Measurements from ENCODE around the gene MBD3L1. TPM values are rescaled to one million over a fixed set of nuclear protein-coding genes. Genes with fewer than 3 reads are reported as not detected.

The MBD3L1 gene
- polyA plus RNA-seq, 1 experiment: not detected

GRCh38 chr19:8815780-8816179, 16.4 kb upstream of the MBD3L1 start:
- ChIA-PET POLR2A (no interaction called here), CTCF (no interaction called here)
- TF ChIP-seq, protein P1, sequence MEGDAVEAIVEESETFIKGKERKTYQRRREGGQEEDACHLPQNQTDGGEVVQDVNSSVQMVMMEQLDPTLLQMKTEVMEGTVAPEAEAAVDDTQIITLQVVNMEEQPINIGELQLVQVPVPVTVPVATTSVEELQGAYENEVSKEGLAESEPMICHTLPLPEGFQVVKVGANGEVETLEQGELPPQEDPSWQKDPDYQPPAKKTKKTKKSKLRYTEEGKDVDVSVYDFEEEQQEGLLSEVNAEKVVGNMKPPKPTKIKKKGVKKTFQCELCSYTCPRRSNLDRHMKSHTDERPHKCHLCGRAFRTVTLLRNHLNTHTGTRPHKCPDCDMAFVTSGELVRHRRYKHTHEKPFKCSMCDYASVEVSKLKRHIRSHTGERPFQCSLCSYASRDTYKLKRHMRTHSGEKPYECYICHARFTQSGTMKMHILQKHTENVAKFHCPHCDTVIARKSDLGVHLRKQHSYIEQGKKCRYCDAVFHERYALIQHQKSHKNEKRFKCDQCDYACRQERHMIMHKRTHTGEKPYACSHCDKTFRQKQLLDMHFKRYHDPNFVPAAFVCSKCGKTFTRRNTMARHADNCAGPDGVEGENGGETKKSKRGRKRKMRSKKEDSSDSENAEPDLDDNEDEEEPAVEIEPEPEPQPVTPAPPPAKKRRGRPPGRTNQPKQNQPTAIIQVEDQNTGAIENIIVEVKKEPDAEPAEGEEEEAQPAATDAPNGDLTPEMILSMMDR (IDR thresholded peaks at IDR 0.05; ENCODE audit: insufficient read depth, low read depth, low read length): no peak
- H3K27me3 ChIP-seq (ENCODE audit: control insufficient read depth, insufficient read depth, low read length): no peaks in the 10 kb centered on the region
- no peak for DNase-seq (ENCODE audit: low read depth)
- no peak overlapping the region for H3K4me3 ChIP-seq (ENCODE audit: low read depth, low read length)
- peaks cover 17% of the 10 kb centered on the region for H3K36me3 ChIP-seq (ENCODE audit: control insufficient read depth, insufficient read depth, low read length)

DNA sequence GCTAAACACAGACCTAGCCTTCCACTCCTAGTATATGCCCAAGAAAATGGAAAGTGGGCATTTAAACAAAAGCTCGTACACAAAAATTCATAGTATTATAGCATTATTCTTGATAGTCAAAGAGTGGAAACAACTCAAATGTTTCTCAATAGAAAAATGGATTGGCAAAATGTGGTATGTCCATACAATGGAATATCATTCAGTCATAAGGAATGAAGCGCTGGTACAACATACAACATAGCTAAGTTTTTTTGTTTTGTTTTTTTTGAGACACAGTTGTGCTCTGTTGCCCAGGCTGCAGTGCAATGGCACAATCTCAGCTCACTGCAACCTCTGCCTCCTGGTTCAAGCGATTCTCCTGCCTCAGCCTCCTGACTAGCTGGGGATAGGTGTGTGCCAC, 11.9 kb upstream of the MBD3L1 start:
- no peaks in the 10 kb centered on the region for H3K27me3 ChIP-seq (ENCODE audit: control insufficient read depth, insufficient read depth, low read length)
- DNase-seq (ENCODE audit: low read depth): no peak
- ChIA-PET POLR2A (no interaction called here), CTCF (no interaction called here)
- peaks cover 27% of the 10 kb centered on the region for H3K36me3 ChIP-seq (ENCODE audit: control insufficient read depth, insufficient read depth, low read length)
- no peak overlapping the region for H3K4me3 ChIP-seq (ENCODE audit: low read depth, low read length)
- TF ChIP-seq, protein P1 (IDR thresholded peaks at IDR 0.05; ENCODE audit: insufficient read depth, low read depth, low read length): no peak

GRCh38 chr19:8821748-8822241, 10.4 kb upstream of the MBD3L1 start:
- TF ChIP-seq, protein P1 (IDR thresholded peaks at IDR 0.05; ENCODE audit: insufficient read depth, low read depth, low read length): no peak
- CTCF ChIA-PET: no interaction called here
- DNase-seq (ENCODE audit: low read depth): no peak
- POLR2A ChIA-PET: no interaction called here
- H3K4me3 ChIP-seq (ENCODE audit: low read depth, low read length): no peak overlapping the region
- H3K36me3 ChIP-seq (ENCODE audit: control insufficient read depth, insufficient read depth, low read length): peaks cover 28% of the 10 kb centered on the region
- H3K27me3 ChIP-seq (ENCODE audit: control insufficient read depth, insufficient read depth, low read length): no peaks in the 10 kb centered on the region

- H3K4me3 ChIP-seq (ENCODE audit: low read depth, low read length): no peak overlapping the region
- H3K27me3 ChIP-seq (ENCODE audit: control insufficient read depth, insufficient read depth, low read length): no peaks in the 10 kb centered on the region
- ChIA-PET POLR2A (no interaction called here), CTCF (no interaction called here)
- TF ChIP-seq, protein P1 (IDR thresholded peaks at IDR 0.05; ENCODE audit: insufficient read depth, low read depth, low read length): no peak
- peaks cover 22% of the 10 kb centered on the region for H3K36me3 ChIP-seq (ENCODE audit: control insufficient read depth, insufficient read depth, low read length)
- no peak for DNase-seq (ENCODE audit: low read depth)
Observed at GRCh38 chr19:8826371-8826770, 5.8 kb upstream of the MBD3L1 start.

- Histone ChIP-seq H3K36me3 (ENCODE audit: control insufficient read depth, insufficient read depth, low read length) (peaks cover 18% of the 10 kb centered on the region), H3K4me3 (ENCODE audit: low read depth, low read length) (no peak overlapping the region), H3K27me3 (ENCODE audit: control insufficient read depth, insufficient read depth, low read length) (no peaks in the 10 kb centered on the region)
- POLR2A ChIA-PET: no interaction called here
- TF ChIP-seq, protein P1 (IDR thresholded peaks at IDR 0.05; ENCODE audit: insufficient read depth, low read depth, low read length): no peak
- no peak for DNase-seq (ENCODE audit: low read depth)
- CTCF ChIA-PET: no interaction called here
Observed at GRCh38 chr19:8827277-8827676, 4.9 kb upstream of the MBD3L1 start.
